GM12891 (cell line): ENCODE measurements around the gene CTNNA3.

Experiments
- POLR2A ChIP-seq: IDR thresholded peaks from 2 replicates; pipeline ENCODE4 v1.6.1; 2011; ENCODE audit warnings: low read depth, low read length, control low read depth
- POLR2AphosphoS5 ChIP-seq: IDR thresholded peaks from 2 replicates; pipeline ENCODE4 v1.6.1; 2011; ENCODE audit warnings: low read depth, low read length, control low read depth

- TF ChIP-seq POLR2A (no peak), POLR2AphosphoS5 (no peak)
Observed at GRCh38 chr10:66365686-66366085, 1330.3 kb downstream of the CTNNA3 start.
